Upper lobe of left lung (tissue), 6 donors: ENCODE data around the gene ATP6V0E2. TPM values are rescaled to one million over a fixed set of nuclear protein-coding genes. Genes with fewer than 3 reads are reported as not detected.

Experiments
- ATAC-seq, 2 donors: fragments of 200-7000 bp; cut with Tn5 transposase; one replicate each; pipeline ENCODE4 v1.9.1; 2022; ENCODE audit warnings: mild to moderate bottlenecking in 2 of 2, moderate library complexity in 2 of 2; ENCODE audit not compliant: low FRiP score in 2 of 2
- DNase-seq, 2 donors: peaks; one replicate each; pipeline ENCODE4 v3.0.0-alpha.2; 2019 to 2020
- H3K27ac ChIP-seq, 4 donors: fragments of 200-600 bp; sonication (generic); one replicate each; pipeline ENCODE4 v1.5.1; 2016 to 2019
- H3K27me3 ChIP-seq, 4 donors: fragments of 200-600 bp; sonication (generic); one replicate each; pipeline ENCODE4 v1.5.1; 2017 to 2019
- H3K36me3 ChIP-seq, 4 donors: fragments of 200-600 bp; sonication (generic); one replicate each; pipeline ENCODE4 v1.5.1; 2016 to 2019
- H3K4me1 ChIP-seq, 4 donors: fragments of 200-600 bp; sonication (generic); one replicate each; pipeline ENCODE4 v1.5.1; 2018 to 2019
- H3K4me3 ChIP-seq, 4 donors: fragments of 200-600 bp; sonication (generic); one replicate each; pipeline ENCODE4 v1.5.1; 2017 to 2019; ENCODE audit warnings: mild to moderate bottlenecking in 2 of 4, moderate library complexity in 1 of 4
- H3K9me3 ChIP-seq, 4 donors: fragments of 200-600 bp; sonication (generic); one replicate each; pipeline ENCODE4 v1.5.1; 2018 to 2019
- EP300 ChIP-seq, 4 donors: sonication (generic); formaldehyde crosslinking; IDR thresholded peaks; one replicate each; pipeline ENCODE4 v1.5.1; 2017; ENCODE audit warnings: antibody characterized with exemption in 4 of 4, control low read depth in 2 of 4
- POLR2A ChIP-seq, 4 donors: fragments of 450-650 bp; IDR thresholded peaks; one replicate each; pipeline ENCODE4 v1.5.1; 2016 to 2017; ENCODE audit warnings: antibody characterized with exemption in 4 of 4, mild to moderate bottlenecking in 2 of 4
- POLR2AphosphoS5 ChIP-seq, 2 donors: sonication (generic); formaldehyde crosslinking; IDR thresholded peaks; one replicate each; pipeline ENCODE4 v1.5.1; 2017; ENCODE audit warnings: antibody characterized with exemption in 2 of 2
- WGBS, 2 donors: methylation state at CpG; one replicate each; pipeline ENCODE4 v1.1.5; 2017 to 2018; 5-methylcytosine and 5-hydroxymethylcytosine counted together
- total RNA-seq, 6 donors: library from RNA; depleted of rRNA in 4 of 6; stranded (reverse); fragments of >200 nt in 4 of 6; gene quantifications; one replicate each; pipeline versions ENCODE4 v1.1.0 to v1.2.1, GENCODE V29; 2016 to 2021
- TF ChIP-seq, protein P1 (sequence below), 6 experiments: fragments of 450-650 bp in 4 of 6; fragments of 200-600 bp in 2 of 6; sonication (generic) in 2 of 6; IDR thresholded peaks; one replicate each; pipeline ENCODE4 v1.5.1; 2016 to 2019; ENCODE audit warnings: antibody characterized with exemption in 6 of 6
- donor health status: DM: no; HTN: no; CAD: no; lungs with moderate emphysema.
- donor health status: DM: no; HTN: yes; CAD: no; lungs with severe emphysema.

Gene ATP6V0E2
- 10 to 100 TPM in 5 of 6 donors, 1 to 10 TPM in 1; 5.2 to 34.1 (median 25.2) TPM for total RNA-seq

DNA sequence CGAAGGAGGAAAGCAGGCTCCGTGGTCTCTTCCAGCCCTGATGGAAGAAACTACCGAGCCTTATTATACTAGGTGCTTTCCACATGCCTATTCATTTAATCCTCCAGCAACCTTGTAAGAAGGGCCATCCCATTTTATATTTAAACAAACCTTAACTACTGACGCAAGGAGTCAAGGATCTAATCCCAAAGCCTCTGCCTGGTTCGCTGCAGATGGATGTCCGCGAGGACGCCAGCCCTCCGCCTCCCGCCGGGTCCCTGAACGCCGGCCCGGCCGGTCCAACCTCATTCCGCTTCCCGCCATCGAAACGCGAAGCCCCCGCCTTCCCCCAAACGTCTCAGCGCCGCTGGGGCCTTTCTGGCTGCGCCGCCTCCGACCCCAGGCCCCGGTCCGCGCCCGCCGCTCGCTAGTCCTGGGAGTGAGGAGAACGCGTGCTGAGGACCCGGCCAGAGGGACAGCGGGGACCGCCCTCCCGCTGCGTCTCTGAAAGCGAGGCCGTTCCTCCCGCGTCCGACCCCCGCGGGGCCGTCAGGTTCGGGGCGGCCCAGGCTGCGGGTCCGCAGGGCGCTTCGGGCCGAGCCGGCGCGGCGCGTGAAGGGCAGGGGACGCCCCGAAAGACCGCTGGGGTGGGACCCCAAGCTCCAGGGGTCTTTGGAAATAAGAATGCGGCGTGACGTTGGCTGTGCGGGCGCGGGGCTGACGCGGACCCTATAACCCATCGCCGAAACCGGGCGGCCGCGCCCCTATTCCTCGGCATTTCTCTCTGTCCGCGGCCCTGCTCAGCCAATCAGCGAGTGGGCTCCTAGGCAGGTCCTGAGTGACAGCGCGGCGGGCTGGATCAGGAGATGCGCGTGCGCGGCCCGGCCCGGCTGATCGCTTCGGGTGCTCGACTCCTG, at the start of gene ATP6V0E2:
Gene ATP6V0E2, plus strand, starts transcription at position 896 of the 896 bp plus-strand sequence. CDS start 97 bp downstream, outside the sequence.
- Histone ChIP-seq H3K27ac (peak within 1 kb of the TSS; percentile 79 to 89 (median 81)), H3K4me3 (peak within 1 kb of the TSS; percentile 61 to 84 (median 67)), H3K4me1 (peaks cover 12 to 20% (median 16%) of the 10 kb centered on the region in 4 donors), H3K27me3 (no peaks in the 10 kb centered on the region), H3K36me3 (peaks cover 0 to 5% (median 0%) of the 10 kb centered on the region in 4 donors), H3K9me3 (no peaks in the 10 kb centered on the region)
- DNase-seq = peak; percentile 98 to 99
- TF ChIP-seq, protein P1, sequence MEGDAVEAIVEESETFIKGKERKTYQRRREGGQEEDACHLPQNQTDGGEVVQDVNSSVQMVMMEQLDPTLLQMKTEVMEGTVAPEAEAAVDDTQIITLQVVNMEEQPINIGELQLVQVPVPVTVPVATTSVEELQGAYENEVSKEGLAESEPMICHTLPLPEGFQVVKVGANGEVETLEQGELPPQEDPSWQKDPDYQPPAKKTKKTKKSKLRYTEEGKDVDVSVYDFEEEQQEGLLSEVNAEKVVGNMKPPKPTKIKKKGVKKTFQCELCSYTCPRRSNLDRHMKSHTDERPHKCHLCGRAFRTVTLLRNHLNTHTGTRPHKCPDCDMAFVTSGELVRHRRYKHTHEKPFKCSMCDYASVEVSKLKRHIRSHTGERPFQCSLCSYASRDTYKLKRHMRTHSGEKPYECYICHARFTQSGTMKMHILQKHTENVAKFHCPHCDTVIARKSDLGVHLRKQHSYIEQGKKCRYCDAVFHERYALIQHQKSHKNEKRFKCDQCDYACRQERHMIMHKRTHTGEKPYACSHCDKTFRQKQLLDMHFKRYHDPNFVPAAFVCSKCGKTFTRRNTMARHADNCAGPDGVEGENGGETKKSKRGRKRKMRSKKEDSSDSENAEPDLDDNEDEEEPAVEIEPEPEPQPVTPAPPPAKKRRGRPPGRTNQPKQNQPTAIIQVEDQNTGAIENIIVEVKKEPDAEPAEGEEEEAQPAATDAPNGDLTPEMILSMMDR (IDR thresholded peaks at IDR 0.05) = peak in 2 of 6 experiments; percentile 15 to 18
- TF ChIP-seq EP300 (IDR thresholded peaks at IDR 0.05) (no peak), POLR2A (IDR thresholded peaks at IDR 0.05) (peak in 3 of 4 donors; percentile 43 to 66 (median 65)), POLR2AphosphoS5 (IDR thresholded peaks at IDR 0.05) (peak in 1 of 2 donors; percentile 70)
- 0 to 1% methylated on average over 24 to 44 of the region's 93 CpGs for WGBS, 2 donors
- ATAC-seq = peak; percentile 93 to 98

DNA sequence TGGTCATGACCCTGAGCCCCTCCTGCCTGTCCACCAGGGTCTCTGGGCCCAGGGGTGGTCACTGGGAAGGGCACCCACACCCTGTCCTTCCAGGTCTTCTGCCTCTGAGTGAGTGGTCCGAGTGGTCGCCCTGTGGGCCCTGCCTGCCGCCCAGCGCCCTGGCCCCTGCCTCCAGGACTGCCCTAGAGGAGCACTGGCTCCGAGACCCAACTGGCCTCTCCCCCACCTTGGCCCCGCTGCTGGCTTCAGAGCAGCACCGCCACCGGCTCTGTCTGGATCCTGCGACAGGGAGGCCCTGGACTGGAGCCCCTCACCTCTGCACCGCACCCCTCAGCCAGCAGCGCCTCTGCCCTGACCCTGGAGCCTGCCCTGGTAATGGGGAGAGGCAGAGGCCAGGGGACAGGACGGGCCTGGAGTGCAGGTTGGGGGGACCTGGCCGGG, 49.4 kb upstream of the ATP6V0E2 start:
- WGBS, 2 donors = 90 to 95% methylated on average over 9 to 13 of the region's 13 CpGs
- ATAC-seq (no peak), DNase-seq (peak in 1 of 2 donors; percentile 60)
- Histone ChIP-seq H3K36me3 (no peaks in the 10 kb centered on the region), H3K4me3 (no peak overlapping the region), H3K27me3 (no peaks in the 10 kb centered on the region), H3K9me3 (no peaks in the 10 kb centered on the region), H3K27ac (no peak overlapping the region), H3K4me1 (no peaks in the 10 kb centered on the region)
- TF ChIP-seq EP300 (IDR thresholded peaks at IDR 0.05) = no peak
- TF ChIP-seq, protein P1 (IDR thresholded peaks at IDR 0.05) = no peak

DNA sequence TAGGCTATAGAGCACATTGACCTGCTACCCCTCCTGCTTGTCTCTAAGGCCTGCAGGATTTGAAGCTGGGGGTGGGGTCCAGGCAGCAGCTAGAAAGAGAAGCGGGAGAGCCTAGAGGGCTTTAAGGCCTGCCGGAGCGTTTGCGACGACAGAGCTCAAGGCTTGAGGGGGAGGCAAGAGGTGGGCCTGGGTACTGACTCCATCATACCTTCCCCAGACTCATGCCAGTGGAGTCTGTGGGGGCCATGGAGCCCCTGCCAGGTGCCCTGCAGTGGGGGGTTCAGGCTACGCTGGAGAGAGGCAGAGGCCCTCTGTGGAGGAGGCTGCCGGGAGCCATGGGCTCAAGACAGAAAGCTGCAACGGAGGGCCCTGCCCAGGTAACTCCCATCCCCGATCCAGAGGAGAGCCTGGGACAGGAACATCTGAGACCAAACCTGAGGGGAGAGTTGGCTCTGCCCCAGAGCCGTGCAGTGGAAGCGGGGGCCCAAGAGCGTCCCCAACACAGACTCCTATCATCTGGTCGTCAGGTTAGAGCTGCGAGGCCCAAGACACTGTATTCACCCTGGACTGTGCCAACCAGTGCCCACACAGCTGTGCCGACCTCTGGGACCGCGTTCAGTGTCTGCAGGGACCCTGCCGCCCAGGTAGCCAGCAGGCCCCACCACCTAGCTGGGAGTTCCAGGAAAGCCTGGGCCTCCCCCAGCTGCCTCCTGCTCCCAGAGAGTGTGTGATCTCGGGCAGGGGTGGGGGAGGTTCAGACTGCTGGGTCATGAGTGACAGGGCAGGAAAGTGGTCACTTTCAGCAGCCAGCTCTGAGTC, 48.8 kb upstream of the ATP6V0E2 start:
- TF ChIP-seq EP300 (IDR thresholded peaks at IDR 0.05) = no peak
- TF ChIP-seq, protein P1 (IDR thresholded peaks at IDR 0.05) = no peak
- no peak for TF ChIP-seq POLR2AphosphoS5 (IDR thresholded peaks at IDR 0.05)
- no peak for TF ChIP-seq POLR2A (IDR thresholded peaks at IDR 0.05)
- no peak overlapping the region for H3K4me3 ChIP-seq
- no peaks in the 10 kb centered on the region for H3K27me3 ChIP-seq
- ATAC-seq (no peak), DNase-seq (peak in 1 of 2 donors; percentile 68)
- no peak overlapping the region for H3K27ac ChIP-seq
- H3K4me1 ChIP-seq = no peaks in the 10 kb centered on the region
- H3K9me3 ChIP-seq = no peaks in the 10 kb centered on the region
- H3K36me3 ChIP-seq = no peaks in the 10 kb centered on the region
- WGBS, 2 donors = 96 to 98% methylated on average over 11 to 13 of the region's 19 CpGs

DNA sequence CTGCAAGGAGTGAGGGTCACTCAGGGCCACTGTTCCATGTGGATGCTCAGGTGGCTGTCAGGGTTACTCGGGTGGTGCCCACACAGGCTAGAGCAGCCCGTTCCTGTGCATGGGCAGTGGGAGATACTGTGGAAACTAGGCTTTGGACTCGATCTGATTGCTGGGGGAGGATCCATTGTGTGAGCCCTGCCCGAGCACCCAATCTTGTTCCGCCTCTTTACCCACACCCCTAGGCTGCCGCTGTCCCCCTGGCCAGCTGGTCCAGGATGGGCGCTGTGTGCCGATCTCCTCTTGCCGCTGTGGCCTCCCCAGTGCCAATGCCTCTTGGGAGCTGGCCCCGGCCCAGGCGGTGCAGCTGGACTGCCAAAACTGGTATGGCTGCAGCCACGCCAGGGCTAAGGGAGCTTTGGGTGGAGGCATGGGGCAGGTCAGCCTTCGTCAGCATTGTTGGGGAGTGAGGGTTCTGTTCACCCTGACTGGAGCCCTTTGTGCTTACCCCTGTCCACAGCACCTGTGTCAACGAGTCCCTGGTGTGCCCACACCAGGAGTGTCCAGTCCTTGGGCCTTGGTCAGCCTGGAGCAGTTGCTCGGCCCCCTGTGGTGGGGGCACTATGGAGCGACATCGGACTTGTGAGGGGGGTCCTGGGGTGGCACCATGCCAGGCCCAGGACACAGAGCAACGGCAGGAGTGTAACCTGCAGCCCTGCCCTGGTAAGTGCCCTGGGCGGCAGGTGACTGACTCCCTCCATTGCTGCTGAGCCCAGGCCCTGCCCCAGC, 48.0 kb upstream of the ATP6V0E2 start:
- Histone ChIP-seq H3K27ac (no peak overlapping the region), H3K4me3 (no peak overlapping the region), H3K4me1 (no peaks in the 10 kb centered on the region), H3K36me3 (no peaks in the 10 kb centered on the region), H3K9me3 (no peaks in the 10 kb centered on the region), H3K27me3 (no peaks in the 10 kb centered on the region)
- TF ChIP-seq POLR2A (IDR thresholded peaks at IDR 0.05) (no peak), POLR2AphosphoS5 (IDR thresholded peaks at IDR 0.05) (no peak), EP300 (IDR thresholded peaks at IDR 0.05) (no peak)
- TF ChIP-seq, protein P1 (IDR thresholded peaks at IDR 0.05) = no peak
- WGBS, 2 donors = 82 to 85% methylated on average over 12 to 19 of the region's 19 CpGs
- no peak for ATAC-seq
- peak in 1 of 2 donors; percentile 74 for DNase-seq
